GM10248 (cell line): Measurements from ENCODE around the gene TKT.

Experiments used
- CTCF ChIA-PET: fragments of 300-600 bp; sonication (Branson Sonifier 250); formaldehyde crosslinking; extraction: SDS; loops from one replicate; lab custom pipeline; 2021; ENCODE audit warnings: antibody characterized with exemption; lab: Yijun Ruan, JAX
- POLR2A ChIA-PET: fragments of 350-650 bp; sonication (Branson Sonifier 250); formaldehyde crosslinking; extraction: SDS; loops from one replicate; lab custom pipeline; 2020; ENCODE audit warnings: antibody characterized with exemption; lab: Yijun Ruan, JAX
- DNase-seq: peaks from one replicate; pipeline ENCODE4 v3.0.0; 2012; ENCODE audit errors: extremely low spot score
- TF ChIP-seq, protein P1 (sequence below): IDR thresholded peaks from 2 replicates; pipeline ENCODE4 v1.5.1; 2012; ENCODE audit warnings: mild to moderate bottlenecking, low read depth; ENCODE audit errors: extremely low read depth, missing control alignments, control extremely low read depth

The TKT gene

GRCh38 chr3:53238886-53239285 lies 16.9 kb downstream of the TKT start:
- CTCF ChIA-PET, result interaction anchor here (1.6 kb wide), 1 partner anchor 19 kb away, joined by 3 read pairs; no protein-coding TSS in a partner anchor
- no peak for DNase-seq
- TF ChIP-seq, protein P1, sequence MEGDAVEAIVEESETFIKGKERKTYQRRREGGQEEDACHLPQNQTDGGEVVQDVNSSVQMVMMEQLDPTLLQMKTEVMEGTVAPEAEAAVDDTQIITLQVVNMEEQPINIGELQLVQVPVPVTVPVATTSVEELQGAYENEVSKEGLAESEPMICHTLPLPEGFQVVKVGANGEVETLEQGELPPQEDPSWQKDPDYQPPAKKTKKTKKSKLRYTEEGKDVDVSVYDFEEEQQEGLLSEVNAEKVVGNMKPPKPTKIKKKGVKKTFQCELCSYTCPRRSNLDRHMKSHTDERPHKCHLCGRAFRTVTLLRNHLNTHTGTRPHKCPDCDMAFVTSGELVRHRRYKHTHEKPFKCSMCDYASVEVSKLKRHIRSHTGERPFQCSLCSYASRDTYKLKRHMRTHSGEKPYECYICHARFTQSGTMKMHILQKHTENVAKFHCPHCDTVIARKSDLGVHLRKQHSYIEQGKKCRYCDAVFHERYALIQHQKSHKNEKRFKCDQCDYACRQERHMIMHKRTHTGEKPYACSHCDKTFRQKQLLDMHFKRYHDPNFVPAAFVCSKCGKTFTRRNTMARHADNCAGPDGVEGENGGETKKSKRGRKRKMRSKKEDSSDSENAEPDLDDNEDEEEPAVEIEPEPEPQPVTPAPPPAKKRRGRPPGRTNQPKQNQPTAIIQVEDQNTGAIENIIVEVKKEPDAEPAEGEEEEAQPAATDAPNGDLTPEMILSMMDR, result no peak
- POLR2A ChIA-PET, result no interaction called here

DNA sequence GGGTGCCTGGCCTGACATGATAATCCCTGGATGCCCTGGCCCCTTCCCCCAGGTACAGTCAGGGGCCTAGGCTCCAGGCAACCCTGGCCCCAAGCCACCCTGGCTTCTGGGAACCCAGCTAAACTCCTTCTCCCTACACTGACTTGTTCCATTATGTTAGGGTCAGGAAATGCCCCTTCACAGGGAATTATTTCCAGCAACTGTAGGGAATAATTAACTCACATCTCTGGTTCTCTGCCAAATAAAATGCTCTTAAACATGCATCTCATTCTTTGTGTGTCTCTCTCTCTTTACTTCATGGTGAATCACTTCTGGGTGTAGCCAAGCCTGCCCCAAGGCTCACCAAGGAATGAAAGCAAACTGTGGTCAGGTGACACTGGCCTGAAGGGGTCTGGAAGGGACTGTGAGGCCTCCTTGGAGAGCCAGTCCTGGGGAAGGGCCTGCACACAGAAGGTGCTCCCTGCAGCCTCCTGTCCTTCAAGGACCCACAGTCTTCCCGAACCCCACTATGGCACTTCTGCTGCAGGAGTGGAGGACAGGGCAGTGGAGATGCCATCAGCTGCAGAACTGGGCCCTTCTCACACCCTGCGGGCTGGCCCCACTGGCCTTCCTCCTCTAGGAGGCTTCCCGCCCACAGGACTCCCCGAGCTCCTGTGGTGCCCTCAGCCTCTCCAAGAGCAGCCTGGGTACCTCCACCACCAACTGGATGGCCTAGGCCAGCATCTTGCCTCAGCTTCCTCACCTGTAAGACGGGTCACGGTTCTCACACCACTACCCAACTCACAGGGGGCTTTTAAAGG lies 17.6 kb downstream of the TKT start:
- POLR2A ChIA-PET, result no interaction called here
- TF ChIP-seq, protein P1, result no peak
- CTCF ChIA-PET, result interaction anchor here (1.0 to 2.5 kb wide), 3 partner anchors 9 to 18 kb away, joined by 3 to 13 read pairs (median 5); no protein-coding TSS in a partner anchor
- DNase-seq, result no peak

- CTCF ChIA-PET, result interaction anchor here (0.7 to 3.0 kb wide), 8 partner anchors 11 to 438 kb away, joined by 3 to 13 read pairs (median 4); no protein-coding TSS in a partner anchor
- POLR2A ChIA-PET, result no interaction called here
- TF ChIP-seq, protein P1, result no peak
- DNase-seq, result no peak
These were observed 19.5 kb downstream of the TKT start for GRCh38 chr3:53236112-53236841.

DNA sequence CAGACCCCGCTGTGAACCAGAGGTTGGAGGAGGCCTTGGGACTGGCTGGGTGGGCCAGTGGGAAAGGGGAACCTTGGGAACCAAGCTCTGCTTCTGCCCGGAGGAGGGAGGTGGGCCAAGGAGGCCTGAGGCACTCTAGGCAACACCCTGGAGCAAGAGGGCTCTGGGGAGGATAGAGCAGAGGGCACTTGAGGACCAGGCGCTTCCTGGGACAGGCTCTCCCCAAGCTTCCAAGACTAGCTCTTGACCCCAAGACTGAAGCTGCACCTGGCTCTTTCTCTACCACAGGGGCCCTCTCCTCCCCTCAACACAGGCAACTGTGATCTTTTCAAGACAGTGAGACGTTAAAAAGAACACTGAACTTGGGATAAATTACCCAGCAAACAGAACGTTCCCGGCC lies 20.3 kb downstream of the TKT start:
- TF ChIP-seq, protein P1, result no peak
- CTCF ChIA-PET, result interaction anchor here (0.9 to 3.0 kb wide), 5 partner anchors 12 to 437 kb away, joined by 3 to 13 read pairs (median 4); no protein-coding TSS in a partner anchor
- DNase-seq, result no peak
- POLR2A ChIA-PET, result interaction anchor here (0.7 kb wide), 1 partner anchor 343 kb away, joined by 3 read pairs; no protein-coding TSS in a partner anchor

DNA sequence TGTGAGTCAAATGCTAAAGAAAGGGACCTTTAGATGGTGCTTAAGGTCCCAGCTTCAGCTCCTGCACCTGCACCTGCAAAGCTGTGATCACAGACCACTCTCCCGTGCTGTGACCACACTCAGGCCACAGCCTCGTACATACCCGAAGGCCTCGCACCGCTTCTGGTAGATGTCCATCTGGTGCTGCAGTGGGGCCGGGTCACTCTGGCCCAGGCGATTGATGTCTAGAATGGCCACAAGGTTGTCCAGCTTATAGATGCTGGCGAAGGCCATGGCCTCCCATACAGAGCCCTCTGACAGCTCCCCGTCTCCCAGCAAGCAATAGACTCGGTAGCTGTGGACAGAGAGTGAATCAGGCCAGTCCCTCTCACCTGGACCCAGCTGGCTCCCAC lies 21.0 kb downstream of the TKT start:
- POLR2A ChIA-PET, result no interaction called here
- CTCF ChIA-PET, result interaction anchor here (0.7 to 3.0 kb wide), 4 partner anchors 10 to 121 kb away, joined by 3 to 8 read pairs (median 4); no protein-coding TSS in a partner anchor
- TF ChIP-seq, protein P1, result no peak
- DNase-seq, result no peak
